ENCODE results near the gene GUCA1A. TPM values are rescaled to one million over a fixed set of nuclear protein-coding genes. Genes with fewer than 3 reads are reported as not detected.

GUCA1A gene
- total RNA-seq, 1 experiment from 2014 or later = not detected

- ChIA-PET CTCF (no interaction called here), POLR2A (no interaction called here), RAD21 (ENCODE audit: low non-redundant PET in 1 of 2, low total read pairs in 2 of 2, uncharacterized antibody in 2 of 2, unreplicated experiment in 2 of 2) (no interaction called here)
- no peak for DNase-seq (ENCODE audit: low read depth, low spot score)
- Histone ChIP-seq H3K79me2 (ENCODE audit: insufficient read depth, low read length) (no peaks in the 10 kb centered on the region), H2AFZ (ENCODE audit: low read depth, low read length, poor library complexity, severe bottlenecking) (no peak overlapping the region), H3K27me3 (ENCODE audit: insufficient read depth, low read length) (no peaks in the 10 kb centered on the region), H3K27ac (ENCODE audit: low read depth, low read length) (no peak overlapping the region), H3K4me2 (ENCODE audit: low read length) (no peak overlapping the region), H3K4me1 (ENCODE audit: control insufficient read depth in 1 of 2, insufficient read depth in 2 of 2, low read length in 2 of 2) (peaks cover 0 to 4% of the 10 kb centered on the region in 2 experiments; a peak in 1 of 4 replicates), H3K9ac (ENCODE audit: low read length) (no peak overlapping the region), H3K9me2 (ENCODE audit: insufficient read depth) (no peaks in the 10 kb centered on the region), H4K20me1 (ENCODE audit: insufficient read depth) (no peaks in the 10 kb centered on the region), H3K9me3 (ENCODE audit: control insufficient read depth in 1 of 2, insufficient read depth in 1 of 2, low read depth in 1 of 2, low read length in 2 of 2) (no peaks in the 10 kb centered on the region), H3K4me3 (replicated peaks in 1 of 2; ENCODE audit: low read depth in 1 of 2, low read length in 2 of 2) (no peak overlapping the region), H3K36me3 (ENCODE audit: control insufficient read depth in 1 of 2, insufficient read depth in 2 of 2, low read length in 2 of 2) (no peaks in the 10 kb centered on the region)
- intact Hi-C loops (cut with micrococcal nuclease) = no loop called here
- no TSS peak for BruUV-seq (replicated peaks)
- ATAC-seq = no peak
- TF ChIP-seq POLR2AphosphoS5 (IDR thresholded peaks at IDR 0.05; ENCODE audit: low read depth, low read length) = no peak
- no peak for TF ChIP-seq CBX3 (IDR thresholded peaks at IDR 0.05; ENCODE audit: low read depth)
- TF ChIP-seq JUND (IDR thresholded peaks at IDR 0.05) = no peak
- no peak for TF ChIP-seq FOSL1 (IDR thresholded peaks at IDR 0.05; ENCODE audit: low read depth)
- no peak for TF ChIP-seq EZH2phosphoT487 (IDR thresholded peaks at IDR 0.05; ENCODE audit: borderline replicate concordance)
- TF ChIP-seq CEBPB (IDR thresholded peaks at IDR 0.05; ENCODE audit: low read depth) = no peak
These were observed 3.8 kb downstream of the GUCA1A start for GRCh38 chr6:42176981-42177380.

DNA sequence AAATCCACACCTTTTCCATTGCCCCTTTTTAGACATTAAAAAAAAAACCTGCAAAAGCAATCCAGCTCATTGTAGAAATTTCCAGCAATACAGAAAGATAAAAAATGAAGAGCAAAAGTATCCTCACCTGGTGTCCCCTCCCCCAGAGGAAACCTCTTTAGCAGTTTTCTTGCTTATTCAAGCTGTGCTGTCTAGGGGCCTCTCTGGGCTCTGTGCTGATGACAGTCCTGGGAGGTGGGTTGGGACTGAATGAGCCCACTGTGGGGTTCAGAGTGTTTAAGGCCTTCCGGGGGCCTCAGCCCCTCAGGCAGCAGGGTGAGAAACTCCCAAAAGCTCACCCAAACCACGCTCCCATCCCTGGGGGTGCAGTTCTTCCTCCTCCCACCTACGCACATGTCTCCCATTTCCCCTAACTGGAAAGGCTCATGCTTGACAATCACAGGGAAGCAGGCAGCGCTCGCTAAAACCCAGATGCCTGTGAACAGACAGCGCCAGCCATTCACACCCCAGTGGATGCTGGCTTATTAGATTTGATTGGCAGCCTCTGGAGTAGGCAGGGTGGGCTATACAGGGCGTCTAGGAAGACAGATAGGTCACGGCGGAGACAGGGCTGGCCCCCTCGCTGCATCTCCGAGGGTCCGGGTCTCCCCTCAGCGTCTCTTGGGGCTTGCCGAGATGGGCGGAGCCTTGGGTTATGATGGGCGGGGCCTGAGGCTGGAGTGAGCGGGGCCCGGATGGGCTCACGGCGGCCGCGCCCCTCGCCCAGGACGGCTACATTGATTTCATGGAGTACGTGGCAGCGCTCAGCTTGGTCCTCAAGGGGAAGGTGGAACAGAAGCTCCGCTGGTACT lies 4.6 kb downstream of the GUCA1A start:
- ATAC-seq (no peak), DNase-seq (ENCODE audit: low read depth, low spot score) (no peak)
- intact Hi-C loops (cut with micrococcal nuclease) = no loop called here
- RAD21 ChIA-PET (ENCODE audit: low non-redundant PET in 1 of 2, low total read pairs in 2 of 2, uncharacterized antibody in 2 of 2, unreplicated experiment in 2 of 2) = no interaction called here
- no TSS peak for BruUV-seq (replicated peaks)
- no peaks in the 10 kb centered on the region for H4K20me1 ChIP-seq (ENCODE audit: insufficient read depth)
- H3K36me3 ChIP-seq (ENCODE audit: control insufficient read depth in 1 of 2, insufficient read depth in 2 of 2, low read length in 2 of 2) = no peaks in the 10 kb centered on the region
- CTCF ChIA-PET = no interaction called here
- H3K9me2 ChIP-seq (ENCODE audit: insufficient read depth) = no peaks in the 10 kb centered on the region
- H3K27ac ChIP-seq (ENCODE audit: low read depth, low read length) = no peak overlapping the region
- H2AFZ ChIP-seq (ENCODE audit: low read depth, low read length, poor library complexity, severe bottlenecking) = no peak overlapping the region
- POLR2A ChIA-PET = no interaction called here
- H3K9ac ChIP-seq (ENCODE audit: low read length) = no peak overlapping the region
- peaks cover 0 to 4% of the 10 kb centered on the region in 2 experiments; a peak in 1 of 4 replicates for H3K4me1 ChIP-seq (ENCODE audit: control insufficient read depth in 1 of 2, insufficient read depth in 2 of 2, low read length in 2 of 2)
- no peaks in the 10 kb centered on the region for H3K79me2 ChIP-seq (ENCODE audit: insufficient read depth, low read length)
- H3K4me3 ChIP-seq (replicated peaks in 1 of 2; ENCODE audit: low read depth in 1 of 2, low read length in 2 of 2) = no peak overlapping the region
- H3K4me2 ChIP-seq (ENCODE audit: low read length) = no peak overlapping the region
- H3K27me3 ChIP-seq (ENCODE audit: insufficient read depth, low read length) = no peaks in the 10 kb centered on the region
- no peaks in the 10 kb centered on the region for H3K9me3 ChIP-seq (ENCODE audit: control insufficient read depth in 1 of 2, insufficient read depth in 1 of 2, low read depth in 1 of 2, low read length in 2 of 2)
- TF ChIP-seq, protein P1, sequence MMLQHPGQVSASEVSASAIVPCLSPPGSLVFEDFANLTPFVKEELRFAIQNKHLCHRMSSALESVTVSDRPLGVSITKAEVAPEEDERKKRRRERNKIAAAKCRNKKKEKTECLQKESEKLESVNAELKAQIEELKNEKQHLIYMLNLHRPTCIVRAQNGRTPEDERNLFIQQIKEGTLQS (IDR thresholded peaks at IDR 0.05) = no peak
- TF ChIP-seq ZNF274 (IDR thresholded peaks at IDR 0.05; ENCODE audit: low read depth, low read length) (no peak), ZFX (IDR thresholded peaks at IDR 0.05) (no peak), MAX (IDR thresholded peaks at IDR 0.05) (no peak), FOSL1 (IDR thresholded peaks at IDR 0.05; ENCODE audit: low read depth) (no peak), ELF1 (IDR thresholded peaks at IDR 0.05; ENCODE audit: borderline replicate concordance, low read depth) (no peak), ZBTB33 (IDR thresholded peaks at IDR 0.05; ENCODE audit: extremely low read depth, insufficient replicate concordance, low read length) (no peak), POLR2A (IDR thresholded peaks at IDR 0.05; ENCODE audit: borderline replicate concordance, extremely low read depth, insufficient read depth, insufficient read length) (no peak), EGR1 (IDR thresholded peaks at IDR 0.05; ENCODE audit: low read depth) (no peak), CBX3 (IDR thresholded peaks at IDR 0.05; ENCODE audit: low read depth) (no peak), TCF7L2 (IDR thresholded peaks at IDR 0.05; ENCODE audit: borderline replicate concordance, extremely low read depth, insufficient read depth, insufficient read length) (no peak), EZH2phosphoT487 (IDR thresholded peaks at IDR 0.05; ENCODE audit: borderline replicate concordance) (no peak), RAD21 (IDR thresholded peaks at IDR 0.05; ENCODE audit: low read depth) (no peak), YY1 (IDR thresholded peaks at IDR 0.05; ENCODE audit: extremely low read depth, insufficient replicate concordance, low read depth, low read length) (no peak), JUND (IDR thresholded peaks at IDR 0.05) (no peak)
